ENCODE data around the gene TMEM74B.
"Not testable (repeated sequence)": the region's sequence is repeated elsewhere in the genome, so short reads cannot be mapped to it uniquely, and the experiment has no call there.

Gene TMEM74B

GRCh38 chr20:1154691-1155090, 30.1 kb downstream of the TMEM74B start:
- DNase-seq (ENCODE audit: low spot score): no peak
- in situ Hi-C loops (cut with MboI; ENCODE audit: low sequenced_read_pairs, unreplicated experiment): no loop called here
- TF ChIP-seq CTCF (IDR thresholded peaks at IDR 0.05; ENCODE audit: borderline replicate concordance, control extremely low read depth, extremely low read depth, insufficient read depth, missing control alignments): no peak

- TF ChIP-seq CTCF (IDR thresholded peaks at IDR 0.05; ENCODE audit: borderline replicate concordance, control extremely low read depth, extremely low read depth, insufficient read depth, missing control alignments): no peak
- no peak for DNase-seq (ENCODE audit: low spot score)
- in situ Hi-C loops (cut with MboI; ENCODE audit: low sequenced_read_pairs, unreplicated experiment): no loop called here
These were observed 30.6 kb downstream of the TMEM74B start for GRCh38 chr20:1154226-1154625.

DNA sequence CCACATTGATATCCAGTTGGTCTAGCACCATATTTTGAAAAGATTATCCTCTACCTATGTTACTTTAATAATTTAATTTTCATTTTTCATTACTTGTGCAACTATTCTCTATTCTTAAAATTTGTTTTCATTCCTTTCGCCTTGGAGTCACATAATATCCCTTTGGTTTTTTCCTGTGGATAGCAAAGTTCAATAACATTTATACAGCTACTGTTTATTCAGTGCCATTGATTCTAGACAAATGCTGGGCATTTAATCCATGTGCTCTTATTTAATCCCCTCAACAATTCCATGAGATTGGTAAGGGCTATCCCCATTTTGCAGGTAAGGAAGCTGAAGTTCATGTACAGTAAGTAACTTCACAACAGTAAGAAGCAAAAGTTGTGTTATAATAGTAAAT, 33.8 kb downstream of the TMEM74B start:
- no peak for DNase-seq (ENCODE audit: low spot score)
- in situ Hi-C loops (cut with MboI; ENCODE audit: low sequenced_read_pairs, unreplicated experiment): no loop called here
- no peak for TF ChIP-seq CTCF (IDR thresholded peaks at IDR 0.05; ENCODE audit: borderline replicate concordance, control extremely low read depth, extremely low read depth, insufficient read depth, missing control alignments)

GRCh38 chr20:1150218-1150617, 34.6 kb downstream of the TMEM74B start:
- no peak for TF ChIP-seq CTCF (IDR thresholded peaks at IDR 0.05; ENCODE audit: borderline replicate concordance, control extremely low read depth, extremely low read depth, insufficient read depth, missing control alignments)
- no peak for DNase-seq (ENCODE audit: low spot score)
- in situ Hi-C loops (cut with MboI; ENCODE audit: low sequenced_read_pairs, unreplicated experiment): no loop called here

GRCh38 chr20:1149812-1150211, 35.0 kb downstream of the TMEM74B start:
- in situ Hi-C loops (cut with MboI; ENCODE audit: low sequenced_read_pairs, unreplicated experiment); DNase-seq (ENCODE audit: low spot score): not testable (repeated sequence)

GRCh38 chr20:1146957-1147356, 37.8 kb downstream of the TMEM74B start:
- TF ChIP-seq CTCF (IDR thresholded peaks at IDR 0.05; ENCODE audit: borderline replicate concordance, control extremely low read depth, extremely low read depth, insufficient read depth, missing control alignments): no peak
- in situ Hi-C loops (cut with MboI; ENCODE audit: low sequenced_read_pairs, unreplicated experiment): no loop called here
- no peak for DNase-seq (ENCODE audit: low spot score)

GRCh38 chr20:1144401-1145172, 40.2 kb downstream of the TMEM74B start:
- in situ Hi-C loops (cut with MboI; ENCODE audit: low sequenced_read_pairs, unreplicated experiment): no loop called here
- DNase-seq (ENCODE audit: low spot score): no peak
- no peak for TF ChIP-seq CTCF (IDR thresholded peaks at IDR 0.05; ENCODE audit: borderline replicate concordance, control extremely low read depth, extremely low read depth, insufficient read depth, missing control alignments)
